Thyroid gland (tissue), 4 donors: ENCODE results near the gene CACTIN.

ENCODE experiments used
- POLR2A ChIP-seq, 2 donors: fragments of 450-650 bp; IDR thresholded peaks; one replicate each; pipeline ENCODE4 v1.6.1; 2017; ENCODE audit warnings: antibody characterized with exemption in 2 of 2, mild to moderate bottlenecking in 2 of 2, moderate library complexity in 1 of 2
- TF ChIP-seq, protein P1 (sequence below), 6 experiments: fragments of 200-600 bp in 3 of 6; fragments of 450-650 bp in 3 of 6; sonication (generic) in 3 of 6; IDR thresholded peaks; one replicate each; pipeline ENCODE4 v1.5.1; 2016 to 2019; ENCODE audit warnings: antibody characterized with exemption in 6 of 6, mild to moderate bottlenecking in 2 of 6, inconsistent platforms in 1 of 6, moderate library complexity in 1 of 6

DNA sequence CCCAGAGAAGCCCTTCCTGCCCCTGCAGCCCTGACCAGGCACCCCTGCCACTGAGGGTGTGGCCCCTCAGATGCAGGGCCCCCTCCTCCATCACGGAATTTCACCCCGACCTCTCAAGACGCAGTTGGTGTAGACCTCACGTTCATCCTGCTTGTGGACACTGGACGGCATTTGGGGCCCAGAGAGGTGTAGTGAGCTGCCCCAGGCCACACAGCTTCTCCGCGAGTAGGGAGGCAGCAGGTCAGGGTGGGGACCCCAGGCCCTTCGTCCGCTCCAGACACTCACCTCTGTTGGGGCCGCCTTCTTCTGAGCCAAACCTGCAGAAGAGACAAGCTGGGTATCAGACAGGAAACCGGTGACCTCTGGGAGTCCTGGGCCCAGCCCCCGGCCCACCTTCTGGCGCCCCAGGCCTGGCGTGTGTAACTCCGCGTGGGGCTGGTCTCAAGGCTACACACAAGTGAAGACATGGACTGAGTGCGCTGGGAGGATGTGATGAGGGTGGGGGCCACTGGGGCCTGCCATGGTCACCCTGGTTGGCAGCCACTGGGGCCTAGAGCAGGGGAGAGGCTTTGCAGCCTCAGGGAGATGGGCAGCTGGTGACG lies 40.5 kb upstream of the CACTIN start:
- TF ChIP-seq, protein P1, sequence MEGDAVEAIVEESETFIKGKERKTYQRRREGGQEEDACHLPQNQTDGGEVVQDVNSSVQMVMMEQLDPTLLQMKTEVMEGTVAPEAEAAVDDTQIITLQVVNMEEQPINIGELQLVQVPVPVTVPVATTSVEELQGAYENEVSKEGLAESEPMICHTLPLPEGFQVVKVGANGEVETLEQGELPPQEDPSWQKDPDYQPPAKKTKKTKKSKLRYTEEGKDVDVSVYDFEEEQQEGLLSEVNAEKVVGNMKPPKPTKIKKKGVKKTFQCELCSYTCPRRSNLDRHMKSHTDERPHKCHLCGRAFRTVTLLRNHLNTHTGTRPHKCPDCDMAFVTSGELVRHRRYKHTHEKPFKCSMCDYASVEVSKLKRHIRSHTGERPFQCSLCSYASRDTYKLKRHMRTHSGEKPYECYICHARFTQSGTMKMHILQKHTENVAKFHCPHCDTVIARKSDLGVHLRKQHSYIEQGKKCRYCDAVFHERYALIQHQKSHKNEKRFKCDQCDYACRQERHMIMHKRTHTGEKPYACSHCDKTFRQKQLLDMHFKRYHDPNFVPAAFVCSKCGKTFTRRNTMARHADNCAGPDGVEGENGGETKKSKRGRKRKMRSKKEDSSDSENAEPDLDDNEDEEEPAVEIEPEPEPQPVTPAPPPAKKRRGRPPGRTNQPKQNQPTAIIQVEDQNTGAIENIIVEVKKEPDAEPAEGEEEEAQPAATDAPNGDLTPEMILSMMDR (IDR thresholded peaks at IDR 0.05), result no peak
- TF ChIP-seq POLR2A (IDR thresholded peaks at IDR 0.05), result no peak
